DND-41 (cell line): Measurements from ENCODE around the gene DYRK1A.

Experiments
- ATAC-seq: fragments of 200-7000 bp; cut with Tn5 transposase; 3 replicates; pipeline ENCODE4 v1.9.1; 2021; ENCODE audit warnings: low read depth; ENCODE audit not compliant: insufficient read depth
- DNase-seq: peaks from one replicate; pipeline ENCODE4 v3.0.0-alpha.2; 2020
- H2AFZ ChIP-seq: 2 replicates; pipeline ENCODE4 v1.6.0; 2012; ENCODE audit warnings: low read depth, low read length
- H3K27ac ChIP-seq: 2 replicates; pipeline ENCODE4 v1.5.1; 2012; ENCODE audit warnings: low read length, inconsistent platforms
- H3K27me3 ChIP-seq: fragments of 200-600 bp; sonication (generic); 2 replicates; pipeline ENCODE4 v1.6.0; 2012; ENCODE audit warnings: low read length, mild to moderate bottlenecking, inconsistent platforms; ENCODE audit not compliant: insufficient read depth, poor library complexity
- H3K36me3 ChIP-seq: 2 replicates; pipeline ENCODE4 v1.5.1; 2012; ENCODE audit warnings: low read length, inconsistent platforms; ENCODE audit not compliant: insufficient read depth
- H3K4me1 ChIP-seq: 2 replicates; pipeline ENCODE4 v1.5.1; 2012; ENCODE audit warnings: mild to moderate bottlenecking, low read length; ENCODE audit not compliant: insufficient read depth
- H3K4me2 ChIP-seq: 2 replicates; pipeline ENCODE4 v1.6.0; 2012; ENCODE audit warnings: mild to moderate bottlenecking, moderate library complexity, low read length, inconsistent platforms; ENCODE audit not compliant: insufficient read depth
- H3K4me3 ChIP-seq, 2 experiments: fragments of 200-600 bp in 1 of 2; shearing (Covaris generic) in 1 of 2; 2 replicates each; pipeline ENCODE4 v1.5.1; 2012 to 2016; ENCODE audit warnings: inconsistent platforms in 2 of 2, low read length in 2 of 2, mild to moderate bottlenecking in 2 of 2, low read depth in 1 of 2, moderate library complexity in 1 of 2
- H3K79me2 ChIP-seq: 2 replicates; pipeline ENCODE4 v1.6.0; 2012; ENCODE audit warnings: low read length, inconsistent platforms; ENCODE audit not compliant: insufficient read depth
- H3K9ac ChIP-seq: 2 replicates; pipeline ENCODE4 v1.6.0; 2012; ENCODE audit warnings: low read depth, mild to moderate bottlenecking, inconsistent platforms, low read length, moderate library complexity
- H3K9me3 ChIP-seq: 2 replicates; pipeline ENCODE4 v1.5.1; 2012; ENCODE audit warnings: low read length, moderate library complexity, mild to moderate bottlenecking, inconsistent platforms; ENCODE audit not compliant: insufficient read depth, severe bottlenecking
- H4K20me1 ChIP-seq: 2 replicates; pipeline ENCODE4 v1.6.0; 2012; ENCODE audit warnings: low read length; ENCODE audit not compliant: insufficient read depth
- CTCF ChIP-seq: IDR thresholded peaks from 2 replicates; pipeline ENCODE4 v1.5.1; 2012; ENCODE audit warnings: borderline replicate concordance, low read length, moderate library complexity, mild to moderate bottlenecking; ENCODE audit not compliant: poor library complexity, severe bottlenecking; ENCODE audit errors: extremely low read depth
- EZH2 ChIP-seq: IDR thresholded peaks from 3 replicates; pipeline ENCODE4 v1.6.1; 2012; ENCODE audit warnings: borderline replicate concordance, low read depth, mild to moderate bottlenecking, moderate library complexity, low read length, inconsistent platforms; ENCODE audit not compliant: severe bottlenecking

The DYRK1A gene

GRCh38 chr21:37367703-37368540 lies 1.3 kb downstream of the DYRK1A start:
- H3K79me2 ChIP-seq: peaks cover 68% of the 10 kb centered on the region
- H3K36me3 ChIP-seq: peaks cover 8% of the 10 kb centered on the region; the same call in 1 of the 2 replicates
- ATAC-seq (peak; percentile 23), DNase-seq (peak; percentile 60)
- peaks cover 54% of the 10 kb centered on the region for H3K4me1 ChIP-seq
- H3K9ac ChIP-seq: peak overlapping the region; percentile 99
- peak overlapping the region; percentile 98 for H3K27ac ChIP-seq
- TF ChIP-seq CTCF: no peak
- no peak for TF ChIP-seq EZH2
- peak overlapping the region; percentile 33; the same call in 1 of the 2 replicates for H2AFZ ChIP-seq
- peak overlapping the region; percentile 82 for H3K4me2 ChIP-seq
- H3K4me3 ChIP-seq: peak overlapping the region; percentile 63 to 79
- H3K9me3 ChIP-seq: no peaks in the 10 kb centered on the region
- H3K27me3 ChIP-seq: no peaks in the 10 kb centered on the region
- H4K20me1 ChIP-seq: peaks cover 50% of the 10 kb centered on the region

- Histone ChIP-seq H3K4me3 (peak overlapping the region; percentile 63 to 79), H3K27ac (peak overlapping the region; percentile 98), H2AFZ (no peak overlapping the region), H3K9me3 (no peaks in the 10 kb centered on the region), H3K4me1 (peaks cover 62% of the 10 kb centered on the region), H4K20me1 (peaks cover 58% of the 10 kb centered on the region), H3K79me2 (peaks cover 76% of the 10 kb centered on the region), H3K36me3 (peaks cover 8% of the 10 kb centered on the region; the same call in 1 of the 2 replicates), H3K27me3 (no peaks in the 10 kb centered on the region), H3K9ac (peak overlapping the region; percentile 99), H3K4me2 (peak overlapping the region; percentile 82)
- no peak for DNase-seq
- TF ChIP-seq CTCF: no peak
- no peak for TF ChIP-seq EZH2
- ATAC-seq: no peak
These were observed 2.1 kb downstream of the DYRK1A start for GRCh38 chr21:37368541-37369279.

- ATAC-seq: no peak
- Histone ChIP-seq H3K27ac (peak overlapping the region; percentile 98; the same call in 1 of the 2 replicates), H3K4me2 (peak overlapping the region; percentile 82), H3K9ac (peak overlapping the region; percentile 99), H3K9me3 (no peaks in the 10 kb centered on the region), H3K79me2 (peaks cover 82% of the 10 kb centered on the region), H3K27me3 (no peaks in the 10 kb centered on the region), H3K4me1 (peaks cover 65% of the 10 kb centered on the region), H3K4me3 (peak overlapping the region; percentile 63 to 79; a peak in 3 of 4 replicates), H2AFZ (no peak overlapping the region), H3K36me3 (peaks cover 8% of the 10 kb centered on the region; the same call in 1 of the 2 replicates), H4K20me1 (peaks cover 65% of the 10 kb centered on the region)
- DNase-seq: no peak
- no peak for TF ChIP-seq EZH2
- TF ChIP-seq CTCF: no peak
These were observed 2.8 kb downstream of the DYRK1A start for GRCh38 chr21:37369307-37369854.
